ENCODE measurements around the gene TMC1.

TMC1 gene

GRCh38 chr9:72527801-72528195, 6.4 kb downstream of the TMC1 start:
- TF ChIP-seq CTCF (IDR thresholded peaks at IDR 0.05; ENCODE audit: low read depth, low read length, poor library complexity, severe bottlenecking) = no peak
- no peak for TF ChIP-seq EZH2phosphoT487 (IDR thresholded peaks at IDR 0.05; ENCODE audit: borderline replicate concordance, low read length)
- Histone ChIP-seq H3K27me3 (ENCODE audit: control insufficient read depth, low read length) (no peaks in the 10 kb centered on the region; the same call in 1 of the 2 replicates), H3F3A (ENCODE audit: control insufficient read depth, insufficient read depth) (no peaks in the 10 kb centered on the region), H3K4me2 (ENCODE audit: low read length) (no peak overlapping the region), H4K20me1 (ENCODE audit: control insufficient read depth, insufficient read depth, low read depth, low read length) (no peaks in the 10 kb centered on the region), H3K9me2 (replicated peaks; ENCODE audit: control insufficient read depth, low read length) (no peaks in the 10 kb centered on the region), H3K4me1 (ENCODE audit: control insufficient read depth, low read length) (no peaks in the 10 kb centered on the region), H3K36me3 (ENCODE audit: control insufficient read depth, low read length) (no peaks in the 10 kb centered on the region), H3K27ac (ENCODE audit: low read depth, low read length) (no peak overlapping the region), H3K4me3 (ENCODE audit: low read length) (no peak overlapping the region), H3K9me3 (ENCODE audit: control insufficient read depth, insufficient read depth, low read length) (no peaks in the 10 kb centered on the region), H3K79me2 (ENCODE audit: control insufficient read depth, low read length) (no peaks in the 10 kb centered on the region)

- no peak for TF ChIP-seq EZH2phosphoT487 (IDR thresholded peaks at IDR 0.05; ENCODE audit: borderline replicate concordance, low read length)
- no peak for TF ChIP-seq CTCF (IDR thresholded peaks at IDR 0.05; ENCODE audit: low read depth, low read length, poor library complexity, severe bottlenecking)
- Histone ChIP-seq H3K9me3 (ENCODE audit: control insufficient read depth, insufficient read depth, low read length) (no peaks in the 10 kb centered on the region), H3K27me3 (ENCODE audit: control insufficient read depth, low read length) (no peaks in the 10 kb centered on the region; the same call in 1 of the 2 replicates), H3K4me2 (ENCODE audit: low read length) (no peak overlapping the region), H3F3A (ENCODE audit: control insufficient read depth, insufficient read depth) (no peaks in the 10 kb centered on the region), H3K79me2 (ENCODE audit: control insufficient read depth, low read length) (no peaks in the 10 kb centered on the region), H3K4me1 (ENCODE audit: control insufficient read depth, low read length) (no peaks in the 10 kb centered on the region), H3K4me3 (ENCODE audit: low read length) (no peak overlapping the region), H3K27ac (ENCODE audit: low read depth, low read length) (no peak overlapping the region), H4K20me1 (ENCODE audit: control insufficient read depth, insufficient read depth, low read depth, low read length) (no peaks in the 10 kb centered on the region), H3K9me2 (replicated peaks; ENCODE audit: control insufficient read depth, low read length) (no peaks in the 10 kb centered on the region), H3K36me3 (ENCODE audit: control insufficient read depth, low read length) (no peaks in the 10 kb centered on the region)
Observed at GRCh38 chr9:72529531-72529930, 8.1 kb downstream of the TMC1 start.

GRCh38 chr9:72533322-72533721, 11.9 kb downstream of the TMC1 start:
- H3K9me3 ChIP-seq (ENCODE audit: control insufficient read depth, insufficient read depth, low read length) = no peaks in the 10 kb centered on the region
- H3K9me2 ChIP-seq (replicated peaks; ENCODE audit: control insufficient read depth, low read length) = no peaks in the 10 kb centered on the region
- no peak overlapping the region for H3K27ac ChIP-seq (ENCODE audit: low read depth, low read length)
- H3K4me2 ChIP-seq (ENCODE audit: low read length) = no peak overlapping the region
- no peak overlapping the region for H3K4me3 ChIP-seq (ENCODE audit: low read length)
- H4K20me1 ChIP-seq (ENCODE audit: control insufficient read depth, insufficient read depth, low read depth, low read length) = no peaks in the 10 kb centered on the region
- H3K27me3 ChIP-seq (ENCODE audit: control insufficient read depth, low read length) = no peaks in the 10 kb centered on the region
- H3K79me2 ChIP-seq (ENCODE audit: control insufficient read depth, low read length) = no peaks in the 10 kb centered on the region
- H3F3A ChIP-seq (ENCODE audit: control insufficient read depth, insufficient read depth) = no peaks in the 10 kb centered on the region
- H3K4me1 ChIP-seq (ENCODE audit: control insufficient read depth, low read length) = no peaks in the 10 kb centered on the region
- TF ChIP-seq CTCF (IDR thresholded peaks at IDR 0.05; ENCODE audit: low read depth, low read length, poor library complexity, severe bottlenecking) (no peak), EZH2phosphoT487 (IDR thresholded peaks at IDR 0.05; ENCODE audit: borderline replicate concordance, low read length) (no peak)
- H3K36me3 ChIP-seq (ENCODE audit: control insufficient read depth, low read length) = no peaks in the 10 kb centered on the region

- no peaks in the 10 kb centered on the region for H3F3A ChIP-seq (ENCODE audit: control insufficient read depth, insufficient read depth)
Observed at GRCh38 chr9:72534931-72535330, 13.5 kb downstream of the TMC1 start.

More at GRCh38 chr9:72534931-72535330, 13.5 kb downstream of the TMC1 start:
- Histone ChIP-seq H3K9me3 (ENCODE audit: control insufficient read depth, insufficient read depth, low read length) (no peaks in the 10 kb centered on the region), H3K4me3 (ENCODE audit: low read length) (no peak overlapping the region), H3K79me2 (ENCODE audit: control insufficient read depth, low read length) (no peaks in the 10 kb centered on the region), H4K20me1 (ENCODE audit: control insufficient read depth, insufficient read depth, low read depth, low read length) (no peaks in the 10 kb centered on the region), H3K4me1 (ENCODE audit: control insufficient read depth, low read length) (no peaks in the 10 kb centered on the region), H3K9me2 (replicated peaks; ENCODE audit: control insufficient read depth, low read length) (no peaks in the 10 kb centered on the region), H3K4me2 (ENCODE audit: low read length) (no peak overlapping the region), H3K27me3 (ENCODE audit: control insufficient read depth, low read length) (no peaks in the 10 kb centered on the region), H3K36me3 (ENCODE audit: control insufficient read depth, low read length) (no peaks in the 10 kb centered on the region), H3K27ac (ENCODE audit: low read depth, low read length) (no peak overlapping the region)
- TF ChIP-seq EZH2phosphoT487 (IDR thresholded peaks at IDR 0.05; ENCODE audit: borderline replicate concordance, low read length) (no peak), CTCF (IDR thresholded peaks at IDR 0.05; ENCODE audit: low read depth, low read length, poor library complexity, severe bottlenecking) (no peak)
